ENCODE measurements around the gene CHN1. TPM values are rescaled to one million over a fixed set of nuclear protein-coding genes. Genes with fewer than 3 reads are reported as not detected.
A peak's percentile ranks its signal among the peaks of the same experiment; 100 is the strongest.

The CHN1 gene
- polyA plus RNA-seq, 1 donor (not counting 4 experiments of a cell fraction or from before 2014, with no cell fraction given), result 2.3 TPM

GRCh38 chr2:174971868-174972781 is 33.1 kb downstream of the CHN1 start:
- TF ChIP-seq EZH2 (IDR thresholded peaks at IDR 0.05; ENCODE audit: low read length) (no peak), CTCF (optimal IDR thresholded peaks at IDR 0.05 in 1 of 3, IDR thresholded peaks at IDR 0.05 in 1 of 3, conservative IDR thresholded peaks at IDR 0.05 in 1 of 3; ENCODE audit: extremely low read depth in 1 of 3, insufficient read depth in 2 of 3, low read length in 3 of 3) (no peak)
- Histone ChIP-seq H3K36me3 (ENCODE audit: control insufficient read depth in 2 of 2, extremely low read depth in 1 of 2, insufficient read depth in 2 of 2, low read length in 2 of 2) (no peaks in the 10 kb centered on the region), H3K9ac (ENCODE audit: control insufficient read depth, extremely low read depth, insufficient read depth, low read length) (peak overlapping the region; percentile 18), H3K79me2 (ENCODE audit: control insufficient read depth, insufficient read depth, low read length) (no peaks in the 10 kb centered on the region), H2AFZ (ENCODE audit: control insufficient read depth, low read length) (peak overlapping the region; percentile 53), H3K9me1 (ENCODE audit: control insufficient read depth, extremely low read depth, insufficient read depth, low read length) (no peaks in the 10 kb centered on the region), H4K20me1 (ENCODE audit: control insufficient read depth, extremely low read depth, insufficient read depth, low read length) (no peaks in the 10 kb centered on the region), H3K4me2 (ENCODE audit: control insufficient read depth, extremely low read depth, insufficient read depth, low read depth, low read length) (peak overlapping the region; percentile 64), H3K4me1 (ENCODE audit: control insufficient read depth, extremely low read depth, insufficient read depth, low read length) (peaks cover 23% of the 10 kb centered on the region), H3K4me3 (ENCODE audit: control insufficient read depth in 2 of 3, extremely low read depth in 1 of 3, insufficient read depth in 2 of 3, low read depth in 1 of 3, low read length in 3 of 3) (peak overlapping the region in 1 of 3 experiments; percentile 26), H3K9me3 (ENCODE audit: control insufficient read depth, low read depth, low read length) (no peaks in the 10 kb centered on the region), H3K27ac (ENCODE audit: control insufficient read depth, insufficient read depth, low read length) (peak overlapping the region; percentile 42), H3K27me3 (ENCODE audit: control insufficient read depth, extremely low read depth, insufficient read depth, low read length) (no peaks in the 10 kb centered on the region)
- dilution Hi-C loops (cut with MboI; ENCODE audit: extremely low pct_ligation_motif_present, low sequenced_read_pairs), result loop anchor here (5.0 to 25.0 kb wide), 2 partner anchors 55 to 210 kb away; partner anchors contain the start of gene CHRNA1
- peak; percentile 92 for FAIRE-seq
- peak; percentile 68 for DNase-seq (ENCODE audit: low read depth, low spot score)

GRCh38 chr2:174970092-174970491 is 35.1 kb downstream of the CHN1 start:
- no peaks in the 10 kb centered on the region for H4K20me1 ChIP-seq (ENCODE audit: control insufficient read depth, extremely low read depth, insufficient read depth, low read length)
- H3K27ac ChIP-seq (ENCODE audit: control insufficient read depth, insufficient read depth, low read length), result no peak overlapping the region
- H3K4me1 ChIP-seq (ENCODE audit: control insufficient read depth, extremely low read depth, insufficient read depth, low read length), result peaks cover 23% of the 10 kb centered on the region
- no peak for TF ChIP-seq EZH2 (IDR thresholded peaks at IDR 0.05; ENCODE audit: low read length)
- no peak for TF ChIP-seq CTCF (optimal IDR thresholded peaks at IDR 0.05 in 1 of 3, IDR thresholded peaks at IDR 0.05 in 1 of 3, conservative IDR thresholded peaks at IDR 0.05 in 1 of 3; ENCODE audit: extremely low read depth in 1 of 3, insufficient read depth in 2 of 3, low read length in 3 of 3)
- no peaks in the 10 kb centered on the region for H3K9me3 ChIP-seq (ENCODE audit: control insufficient read depth, low read depth, low read length)
- no peaks in the 10 kb centered on the region for H3K9me1 ChIP-seq (ENCODE audit: control insufficient read depth, extremely low read depth, insufficient read depth, low read length)
- no peaks in the 10 kb centered on the region for H3K79me2 ChIP-seq (ENCODE audit: control insufficient read depth, insufficient read depth, low read length)
- no peaks in the 10 kb centered on the region for H3K27me3 ChIP-seq (ENCODE audit: control insufficient read depth, extremely low read depth, insufficient read depth, low read length)
- no peak overlapping the region for H3K4me2 ChIP-seq (ENCODE audit: control insufficient read depth, extremely low read depth, insufficient read depth, low read depth, low read length)
- H3K36me3 ChIP-seq (ENCODE audit: control insufficient read depth in 2 of 2, extremely low read depth in 1 of 2, insufficient read depth in 2 of 2, low read length in 2 of 2), result no peaks in the 10 kb centered on the region
- no peak overlapping the region for H3K4me3 ChIP-seq (ENCODE audit: control insufficient read depth in 2 of 3, extremely low read depth in 1 of 3, insufficient read depth in 2 of 3, low read depth in 1 of 3, low read length in 3 of 3)
- dilution Hi-C loops (cut with MboI; ENCODE audit: extremely low pct_ligation_motif_present, low sequenced_read_pairs), result loop anchor here (5.0 to 25.0 kb wide), 2 partner anchors 53 to 208 kb away; partner anchors contain the start of gene CHRNA1
- no peak overlapping the region for H3K9ac ChIP-seq (ENCODE audit: control insufficient read depth, extremely low read depth, insufficient read depth, low read length)
- H2AFZ ChIP-seq (ENCODE audit: control insufficient read depth, low read length), result no peak overlapping the region
- no peak for DNase-seq (ENCODE audit: low read depth, low spot score)
- peak; percentile 76 for FAIRE-seq
